Lower leg skin (tissue), 3 donors: ENCODE measurements around the gene EIF4A2.

Experiments used
- CTCF ChIP-seq, 3 donors: fragments of 450-650 bp; IDR thresholded peaks; one replicate each; pipeline ENCODE4 v1.5.1; 2016; ENCODE audit warnings: antibody characterized with exemption in 3 of 3, mild to moderate bottlenecking in 3 of 3, moderate library complexity in 2 of 3
- POLR2A ChIP-seq, 2 donors: fragments of 450-650 bp; IDR thresholded peaks; one replicate each; pipeline ENCODE4 v1.6.1; 2016 to 2017; ENCODE audit warnings: antibody characterized with exemption in 2 of 2, mild to moderate bottlenecking in 1 of 2, moderate library complexity in 1 of 2

GRCh38 chr3:186825294-186825821 lies 42.0 kb downstream of the EIF4A2 start:
- TF ChIP-seq POLR2A (IDR thresholded peaks at IDR 0.05), result no peak
- no peak for TF ChIP-seq CTCF (IDR thresholded peaks at IDR 0.05)
